Spleen (tissue), 11 donors: ENCODE data around the gene C22orf31. TPM values are rescaled to one million over a fixed set of nuclear protein-coding genes. Genes with fewer than 3 reads are reported as not detected.

Source experiments
- DNase-seq: peaks from one replicate; pipeline ENCODE4 v3.0.0-alpha.2; 2020
- H3K27ac ChIP-seq, 8 donors: fragments of 200-600 bp; sonication (generic) in 7 of 8; 1 replicate in 4 of 8; 2 replicates in 4 of 8; pipeline versions ENCODE4 v1.5.0 to v1.8.0; 2016 to 2021; ENCODE audit warnings: inconsistent platforms in 4 of 8, mild to moderate bottlenecking in 4 of 8, moderate library complexity in 1 of 8
- H3K27me3 ChIP-seq, 7 donors: fragments of 200-600 bp; sonication (generic) in 6 of 7; replicated peaks in 1 of 7; 1 replicate in 4 of 7; 2 replicates in 3 of 7; pipeline versions ENCODE4 v1.5.0 to v1.8.0; 2016 to 2021; ENCODE audit warnings: inconsistent platforms in 3 of 7, mild to moderate bottlenecking in 1 of 7
- H3K36me3 ChIP-seq, 6 donors: fragments of 200-600 bp; sonication (generic) in 5 of 6; 1 replicate in 4 of 6; 2 replicates in 2 of 6; pipeline versions ENCODE4 v1.5.0 to v1.8.0; 2016 to 2021; ENCODE audit warnings: inconsistent platforms in 2 of 6
- H3K4me1 ChIP-seq, 6 donors: fragments of 200-600 bp; sonication (generic) in 5 of 6; 1 replicate in 3 of 6; 2 replicates in 3 of 6; pipeline versions ENCODE4 v1.5.0 to v1.8.0; 2016 to 2021; ENCODE audit warnings: inconsistent platforms in 3 of 6
- H3K4me3 ChIP-seq, 8 donors: fragments of 200-600 bp; sonication (generic) in 7 of 8; 1 replicate in 4 of 8; 2 replicates in 4 of 8; pipeline versions ENCODE4 v1.5.0 to v1.8.0; 2016 to 2021; ENCODE audit warnings: inconsistent platforms in 4 of 8, mild to moderate bottlenecking in 4 of 8, moderate library complexity in 2 of 8
- H3K9me3 ChIP-seq, 8 donors: fragments of 200-600 bp; sonication (generic) in 7 of 8; 1 replicate in 4 of 8; 2 replicates in 4 of 8; pipeline versions ENCODE4 v1.5.0 to v1.8.0; 2016 to 2021; ENCODE audit warnings: inconsistent platforms in 4 of 8
- CTCF ChIP-seq, 11 experiments: fragments of 200-600 bp in 7 of 11; fragments of 450-650 bp in 4 of 11; sonication (generic) in 4 of 11; IDR thresholded peaks in 8 of 11; conservative IDR thresholded peaks in 3 of 11; 1 replicate in 7 of 11; 2 replicates in 4 of 11; pipeline versions ENCODE4 v1.4.0 to v1.8.0; 2016 to 2021; ENCODE audit warnings: antibody characterized with exemption in 11 of 11, inconsistent platforms in 4 of 11, mild to moderate bottlenecking in 1 of 11
- POLR2A ChIP-seq, 3 donors: fragments of 450-650 bp; IDR thresholded peaks; one replicate each; pipeline ENCODE4 v1.5.1; 2017; ENCODE audit warnings: antibody characterized with exemption in 3 of 3, mild to moderate bottlenecking in 1 of 3
- POLR2AphosphoS5 ChIP-seq, 3 donors: sonication (generic); formaldehyde crosslinking; IDR thresholded peaks; one replicate each; pipeline ENCODE4 v1.5.1; 2017; ENCODE audit warnings: antibody characterized with exemption in 3 of 3
- WGBS, 5 donors: extraction: QIAGEN DNeasy Blood & Tissue Kit in 3 of 5; methylation state at CpG; one replicate each; pipeline versions ENCODE4 v1.1.5 to v1.1.7; 2013 to 2018; 5-methylcytosine and 5-hydroxymethylcytosine counted together
- intact Hi-C: fragments of 100-400 bp; cut with DNase I; formaldehyde crosslinking; loops from one replicate; pipeline ENCODE4 v1.15.0; 2023; ENCODE audit warnings: low total_unique reads
- polyA plus RNA-seq, 3 donors: library from polyadenylated mRNA; stranded (reverse); fragments of 200-250 nt; gene quantifications; one replicate each; pipeline ENCODE4 v1.2.1, GENCODE V29; 2013
- total RNA-seq, 7 donors: library from RNA; depleted of rRNA in 3 of 7; stranded (reverse); fragments of >200 nt in 3 of 7; fragmentation: NEBNext Ultra II Directional in 4 of 7; extraction: Animal tissue kit (Norgen Biotek cat#: 25700) in 4 of 7; gene quantifications; one replicate each; pipeline versions ENCODE4 v1.1.0 to v1.2.1, GENCODE V29; 2016 to 2021
- donor health status: healthy with polysubstance abuse.
- donor health status: DM: no; HTN: no; CAD: no; lungs with moderate emphysema.
- donor health status: DM: no; HTN: no; CAD: no.
- donor health status: Bipolar disorder and iron deficiency.
- donor health status: healthy.
- donor health status: DM: no; HTN: no; CAD: no.
- donor health status: DM: yes; HTN: yes; CAD: no.

C22orf31 gene
- total and polyA plus RNA-seq, 10 donors: not detected

DNA sequence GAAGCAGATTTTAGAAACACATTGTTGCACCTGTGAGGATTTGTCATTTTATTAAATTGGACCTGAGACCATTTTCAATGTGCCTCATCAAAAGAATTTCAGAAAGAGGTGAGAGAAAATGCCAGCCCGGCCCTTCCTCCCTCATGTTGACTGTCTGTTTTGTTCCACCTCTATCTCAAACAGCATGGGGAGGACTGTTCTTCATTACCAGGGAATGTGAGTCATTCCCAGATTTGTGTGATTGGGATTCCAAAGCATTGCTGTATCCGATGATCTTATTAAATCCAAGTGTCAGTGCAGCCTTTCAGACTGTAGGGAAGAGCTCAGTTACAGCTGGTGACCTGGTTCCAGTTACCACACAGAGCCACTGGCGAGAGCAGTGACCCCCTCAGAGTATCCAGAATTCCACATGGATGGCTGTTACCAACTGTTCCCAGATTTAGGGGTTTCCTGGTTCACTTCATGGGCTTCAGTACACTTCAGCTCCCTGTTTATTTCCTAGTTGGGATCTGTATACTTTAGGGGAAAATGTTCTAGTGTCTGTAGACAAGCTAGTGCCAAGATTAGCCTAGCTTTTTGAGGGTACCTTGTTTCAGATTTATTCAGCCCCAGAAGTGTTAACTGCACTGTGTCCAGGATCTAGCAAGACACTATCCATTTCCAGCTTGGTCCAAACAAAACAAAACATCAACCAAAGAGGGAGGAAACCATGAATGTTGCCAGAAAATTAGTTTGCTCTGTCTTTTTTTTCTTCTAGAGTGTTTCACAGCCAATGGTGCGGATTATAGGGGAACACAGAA lies 32.1 kb upstream of the C22orf31 start:
- intact Hi-C loops: no loop called here
- Histone ChIP-seq H3K4me3 (no peak overlapping the region), H3K27me3 (peaks cover 0 to 4% (median 0%) of the 10 kb centered on the region in 7 donors), H3K4me1 (peaks cover 0 to 3% (median 0%) of the 10 kb centered on the region in 6 donors), H3K36me3 (peaks cover 0 to 12% (median 0%) of the 10 kb centered on the region in 6 donors), H3K9me3 (no peaks in the 10 kb centered on the region), H3K27ac (peak overlapping the region in 5 of 8 donors; percentile 2 to 44 (median 28))
- no peak for DNase-seq
- WGBS, 5 donors: 67 to 88% (median 78%) methylated on average over 4 of the region's 4 CpGs
- no peak for TF ChIP-seq POLR2AphosphoS5 (IDR thresholded peaks at IDR 0.05)
- TF ChIP-seq POLR2A (IDR thresholded peaks at IDR 0.05): no peak
- no peak for TF ChIP-seq CTCF (IDR thresholded peaks at IDR 0.05 in 8 of 11, conservative IDR thresholded peaks at IDR 0.05 in 3 of 11)

GRCh38 chr22:29093030-29093429 lies 31.4 kb upstream of the C22orf31 start:
- WGBS, 5 donors: 63 to 86% (median 80%) methylated on average over 1 of the region's 1 CpG
- peak overlapping the region in 2 of 8 donors; percentile 2 to 3 for H3K27ac ChIP-seq
- peaks cover 0 to 11% (median 0%) of the 10 kb centered on the region in 6 donors for H3K36me3 ChIP-seq
- intact Hi-C loops: no loop called here
- peaks cover 0 to 4% (median 0%) of the 10 kb centered on the region in 7 donors for H3K27me3 ChIP-seq
- no peak for TF ChIP-seq CTCF (IDR thresholded peaks at IDR 0.05 in 8 of 11, conservative IDR thresholded peaks at IDR 0.05 in 3 of 11)
- no peak for TF ChIP-seq POLR2AphosphoS5 (IDR thresholded peaks at IDR 0.05)
- no peak for TF ChIP-seq POLR2A (IDR thresholded peaks at IDR 0.05)
- H3K4me1 ChIP-seq: peaks cover 0 to 3% (median 0%) of the 10 kb centered on the region in 6 donors
- no peak overlapping the region for H3K4me3 ChIP-seq
- no peaks in the 10 kb centered on the region for H3K9me3 ChIP-seq
- no peak for DNase-seq

DNA sequence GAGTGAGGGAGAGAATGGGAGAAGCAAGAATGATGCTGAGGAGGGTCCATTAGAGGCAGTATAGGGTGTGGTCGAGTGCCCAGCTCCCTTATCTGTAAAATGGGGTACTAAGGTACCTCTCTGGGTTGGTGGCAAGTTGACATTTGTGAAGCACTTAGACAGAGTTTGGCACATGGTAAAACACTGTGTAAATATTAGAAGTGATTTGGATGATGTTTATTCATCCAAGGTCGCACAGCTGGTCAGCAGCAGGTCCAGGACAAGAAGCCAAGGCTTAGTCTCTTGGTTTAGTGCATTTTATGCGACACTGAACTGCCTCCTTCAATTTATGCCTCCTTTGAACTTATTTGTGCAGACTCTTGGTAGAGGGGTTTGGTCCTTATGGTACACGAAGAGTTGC lies 30.6 kb upstream of the C22orf31 start:
- no peak overlapping the region for H3K4me3 ChIP-seq
- H3K27me3 ChIP-seq: peaks cover 0 to 4% (median 0%) of the 10 kb centered on the region in 7 donors
- no peak for DNase-seq
- H3K27ac ChIP-seq: peak overlapping the region in 2 of 8 donors; percentile 3 to 37
- no peaks in the 10 kb centered on the region for H3K9me3 ChIP-seq
- TF ChIP-seq CTCF (IDR thresholded peaks at IDR 0.05 in 8 of 11, conservative IDR thresholded peaks at IDR 0.05 in 3 of 11) (no peak), POLR2AphosphoS5 (IDR thresholded peaks at IDR 0.05) (no peak)
- 78 to 92% (median 85%) methylated on average over 4 of the region's 4 CpGs for WGBS, 5 donors
- intact Hi-C loops: no loop called here
- peaks cover 0 to 11% (median 0%) of the 10 kb centered on the region in 6 donors for H3K36me3 ChIP-seq
- peaks cover 0 to 3% (median 0%) of the 10 kb centered on the region in 6 donors for H3K4me1 ChIP-seq

GRCh38 chr22:29090039-29090438 lies 28.4 kb upstream of the C22orf31 start:
- intact Hi-C loops: no loop called here
- peaks cover 0 to 3% (median 0%) of the 10 kb centered on the region in 6 donors for H3K4me1 ChIP-seq
- peaks cover 0 to 5% (median 0%) of the 10 kb centered on the region in 6 donors for H3K36me3 ChIP-seq
- peaks cover 0 to 4% (median 0%) of the 10 kb centered on the region in 7 donors for H3K27me3 ChIP-seq
- no peaks in the 10 kb centered on the region for H3K9me3 ChIP-seq
- DNase-seq: no peak
- no peak overlapping the region for H3K4me3 ChIP-seq
- no peak overlapping the region for H3K27ac ChIP-seq
- 89 to 98% (median 95%) methylated on average over 3 of the region's 3 CpGs for WGBS, 5 donors
- TF ChIP-seq POLR2AphosphoS5 (IDR thresholded peaks at IDR 0.05): no peak
- no peak for TF ChIP-seq CTCF (IDR thresholded peaks at IDR 0.05 in 8 of 11, conservative IDR thresholded peaks at IDR 0.05 in 3 of 11)
- TF ChIP-seq POLR2A (IDR thresholded peaks at IDR 0.05): no peak
